GM21423 (cell line): ENCODE measurements around the gene LDB3.
A peak's percentile ranks its signal among the peaks of the same experiment; 100 is the strongest.
"Not testable (repeated sequence)": the region's sequence is repeated elsewhere in the genome, so short reads cannot be mapped to it uniquely, and the experiment has no call there.

Source experiments
- ATAC-seq: cut with Tn5 transposase; IDR thresholded peaks from one replicate; pipeline ENCODE4 v1.9.1; 2021; ENCODE audit warnings: mild to moderate bottlenecking, moderate library complexity; ENCODE audit not compliant: unreplicated experiment

The LDB3 gene

DNA sequence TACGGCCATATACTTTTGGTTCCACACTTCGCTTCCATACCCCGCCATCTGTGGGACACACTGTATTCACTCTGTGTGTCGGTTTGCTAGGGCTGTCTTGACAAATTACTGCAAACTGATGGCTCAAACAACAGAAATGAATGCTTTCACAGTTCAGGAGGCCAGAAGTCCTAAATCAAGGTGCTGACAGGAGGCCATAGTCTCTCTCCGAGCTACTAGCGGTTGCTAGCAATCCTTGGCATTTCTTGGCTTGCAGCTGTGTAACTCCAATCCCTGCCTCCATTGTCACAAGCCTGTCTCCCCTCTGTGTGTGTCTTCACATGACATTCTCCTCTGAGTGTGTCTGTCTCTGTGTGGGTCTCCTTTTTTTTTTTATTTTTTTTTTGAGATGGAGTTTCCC lies 59.2 kb downstream of the LDB3 start:
- no peak for ATAC-seq

DNA sequence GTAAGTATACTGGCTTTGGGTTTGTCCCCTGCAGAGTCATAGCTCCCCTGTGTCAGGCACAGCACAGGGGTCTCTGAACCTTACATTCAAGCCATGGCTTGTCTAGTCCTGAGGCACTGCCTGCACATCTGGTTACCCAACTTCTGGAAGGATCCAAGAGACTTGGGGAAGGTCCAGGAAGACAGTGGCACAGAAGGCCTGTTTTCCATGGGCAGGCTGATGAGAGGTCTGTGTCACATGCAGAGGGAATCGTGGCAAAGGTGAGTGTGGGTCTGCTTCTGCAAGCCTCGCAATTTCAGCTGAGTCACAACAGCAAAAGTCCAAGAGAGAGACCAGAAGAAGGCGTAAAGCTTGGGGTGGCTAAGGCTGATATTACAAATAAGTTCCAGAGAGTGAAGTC lies 59.7 kb downstream of the LDB3 start:
- no peak for ATAC-seq

DNA sequence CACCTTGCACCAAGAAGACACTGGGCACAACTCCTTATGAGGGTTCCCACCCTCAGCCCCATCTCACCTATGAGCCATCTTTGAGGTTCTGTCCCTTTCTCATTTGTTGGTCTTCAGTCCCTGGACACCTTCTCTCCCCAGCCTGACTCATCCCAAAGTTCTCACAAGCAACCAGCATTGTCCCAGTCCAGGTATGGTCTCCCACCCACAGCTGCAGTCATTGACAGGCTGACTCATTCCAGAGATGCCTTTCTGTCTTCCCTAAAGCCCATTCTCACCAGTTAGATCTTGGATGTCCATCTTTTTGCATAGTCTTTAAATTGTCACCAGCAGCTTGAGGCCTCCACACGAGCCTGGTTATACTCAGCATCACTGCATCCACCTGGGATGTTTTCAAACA lies 61.4 kb downstream of the LDB3 start:
- ATAC-seq, result no peak

DNA sequence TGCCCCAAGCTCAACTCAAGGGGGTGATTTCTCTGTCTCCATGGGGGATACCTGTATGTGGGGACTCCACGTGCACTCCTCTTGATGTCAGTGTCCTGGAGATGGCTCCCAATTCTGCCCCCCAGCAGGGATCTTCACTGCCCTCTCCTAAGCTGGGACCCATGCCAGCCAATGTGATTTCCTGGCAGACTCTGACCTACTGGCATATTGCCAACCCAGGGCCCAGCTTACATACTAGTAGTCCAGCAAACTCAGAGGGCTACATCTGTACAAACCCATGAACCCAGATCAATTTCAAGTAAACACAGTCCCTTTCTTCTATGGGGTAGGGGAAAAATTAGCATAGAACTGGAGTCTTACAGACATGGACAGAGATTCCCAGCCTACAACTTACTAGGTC lies 61.9 kb downstream of the LDB3 start:
- no peak for ATAC-seq

DNA sequence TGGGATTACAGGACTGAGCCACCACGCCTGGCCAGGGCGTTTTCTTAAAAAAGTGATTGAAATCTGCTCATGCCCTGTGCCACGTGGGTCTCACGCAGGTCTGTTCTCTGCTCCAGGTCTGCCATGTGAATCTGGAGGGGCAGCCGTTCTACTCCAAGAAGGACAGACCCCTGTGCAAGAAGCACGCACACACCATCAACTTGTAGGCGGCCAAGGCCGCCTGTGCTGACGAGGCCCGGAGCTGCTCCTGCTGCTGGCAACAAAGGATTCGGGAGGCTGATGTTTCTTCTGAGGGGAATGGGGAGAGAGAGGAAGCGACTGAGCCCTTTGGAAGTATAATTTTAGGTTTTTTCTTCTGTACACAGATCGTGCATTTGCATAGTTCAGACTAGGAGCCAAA lies 64.5 kb downstream of the LDB3 start:
- no peak for ATAC-seq

DNA sequence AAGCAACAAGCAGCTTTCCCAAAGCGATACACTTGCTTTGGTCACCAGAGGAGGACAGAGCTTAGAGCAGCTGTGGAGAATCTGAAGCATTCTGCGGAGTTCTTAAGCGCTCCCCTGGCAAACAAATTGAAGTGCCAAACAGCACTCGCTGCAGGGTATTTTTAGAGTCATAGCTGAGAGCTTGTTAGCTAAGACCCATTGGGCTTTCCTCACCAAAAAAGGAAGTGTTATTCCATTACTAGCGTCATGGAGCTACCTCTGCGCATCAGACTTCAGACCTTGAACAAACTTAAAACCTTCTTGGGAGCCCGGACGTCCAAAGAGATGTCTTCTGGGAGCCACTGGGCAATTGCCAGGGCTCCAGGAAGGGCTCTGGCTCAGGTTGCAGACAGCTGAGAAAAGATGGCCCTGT lies 65.0 kb downstream of the LDB3 start:
- no peak for ATAC-seq

DNA sequence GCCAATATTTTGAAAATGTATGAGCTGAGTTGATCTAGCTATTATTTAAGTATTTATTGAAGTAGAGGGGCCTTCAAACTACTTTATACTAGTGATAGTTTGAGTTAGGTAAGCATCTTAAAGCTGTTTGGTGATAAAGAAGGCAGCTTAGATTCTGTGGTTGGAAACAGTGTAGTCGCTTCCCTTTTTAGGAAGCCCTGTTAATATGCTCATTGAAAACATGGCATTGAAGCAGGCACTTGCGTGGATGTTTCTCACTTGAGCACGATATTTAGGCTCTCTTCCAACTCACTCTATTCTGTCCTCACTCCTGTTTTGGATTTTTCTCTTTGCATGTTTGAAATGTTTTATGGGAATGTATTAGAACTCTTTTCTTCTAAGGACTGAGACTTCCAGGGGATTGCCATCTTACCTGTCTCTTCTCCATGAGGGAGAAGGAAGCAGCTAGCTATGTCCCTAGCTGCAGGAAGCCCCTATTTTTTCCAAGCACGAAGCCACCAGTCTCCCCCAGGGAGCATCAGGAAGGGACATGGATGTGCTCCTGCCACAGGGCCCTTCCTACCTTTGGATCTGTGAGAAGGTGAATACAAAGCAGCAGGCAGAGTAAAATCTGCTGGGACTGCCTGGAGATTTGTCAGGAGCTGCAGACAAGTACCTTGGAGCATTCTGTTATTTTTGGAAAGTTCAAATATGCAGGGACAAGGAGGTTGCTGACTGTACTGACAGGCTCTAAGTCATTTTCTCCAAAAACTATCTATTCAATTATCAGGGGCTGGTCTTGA lies 66.1 kb downstream of the LDB3 start:
- no peak for ATAC-seq

DNA sequence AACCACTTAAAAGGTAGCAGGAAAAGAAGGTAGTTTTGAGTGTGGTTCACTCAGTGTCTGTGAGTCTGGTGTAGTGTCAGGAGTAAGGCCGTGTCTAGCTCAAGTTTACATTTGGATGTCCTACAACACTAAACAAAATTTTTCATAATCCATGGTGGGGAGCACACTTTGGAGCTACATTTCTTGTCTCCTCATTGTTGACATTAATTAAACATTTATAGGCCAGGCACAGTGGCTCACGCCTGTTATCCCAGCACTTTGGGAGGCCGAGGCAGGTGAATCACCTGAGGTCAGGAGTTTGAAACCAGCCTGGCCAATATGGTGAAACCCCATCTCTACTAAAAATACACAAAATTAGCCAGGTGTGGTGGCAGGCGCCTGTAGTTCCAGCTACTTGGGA lies 67.0 kb downstream of the LDB3 start:
- not testable (repeated sequence) for ATAC-seq

DNA sequence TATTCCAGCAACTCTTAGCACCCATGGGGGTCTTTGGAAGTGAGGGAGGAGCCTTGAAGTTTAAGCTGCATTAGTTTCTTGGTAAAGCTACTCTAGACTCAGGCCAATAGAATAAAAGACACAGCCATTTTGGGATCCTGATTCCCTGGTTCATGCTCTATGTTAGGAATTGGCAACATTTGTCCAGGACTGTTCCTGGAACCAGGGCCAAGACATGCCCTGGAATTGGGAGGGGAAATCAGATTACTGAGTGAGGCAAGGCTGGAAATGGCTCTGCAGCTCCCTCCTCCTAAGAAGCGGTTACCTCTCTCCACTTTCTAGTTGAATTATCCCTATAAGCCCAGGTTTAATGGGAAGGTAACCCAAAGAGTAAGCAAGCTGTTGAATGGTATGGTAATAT lies 73.9 kb downstream of the LDB3 start:
- no peak for ATAC-seq

DNA sequence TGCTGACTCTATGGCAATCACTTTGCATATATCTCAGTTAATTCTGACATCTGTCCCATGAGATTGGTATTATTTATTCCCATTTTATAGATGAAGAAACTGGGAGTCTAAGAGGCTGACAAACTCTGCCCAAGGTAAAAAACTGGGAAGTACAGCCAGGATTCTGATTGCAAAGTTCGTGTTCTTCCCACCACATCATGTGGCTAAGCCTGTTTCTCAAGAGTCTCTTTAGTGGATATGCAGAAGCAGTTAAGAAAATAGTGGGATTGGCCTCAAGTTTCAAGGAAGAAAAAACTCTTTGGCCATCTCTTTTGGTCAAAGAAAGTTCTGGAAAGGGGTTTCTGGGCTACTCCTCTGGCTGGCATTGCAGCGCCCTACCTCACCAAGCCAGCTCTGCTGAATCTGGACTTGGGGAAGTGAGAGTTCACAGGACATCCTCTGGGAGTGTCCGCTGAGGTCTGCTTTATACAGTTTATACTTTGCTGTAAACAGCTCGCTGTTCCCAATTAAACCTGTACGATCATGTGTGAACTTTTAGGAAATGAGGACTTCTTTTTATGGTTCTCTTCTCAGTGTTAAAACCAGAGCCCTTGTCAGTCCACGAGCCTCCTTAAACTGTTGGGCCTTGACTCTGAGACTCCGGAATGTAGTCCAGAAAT lies 75.9 kb downstream of the LDB3 start:
- ATAC-seq, result no peak

DNA sequence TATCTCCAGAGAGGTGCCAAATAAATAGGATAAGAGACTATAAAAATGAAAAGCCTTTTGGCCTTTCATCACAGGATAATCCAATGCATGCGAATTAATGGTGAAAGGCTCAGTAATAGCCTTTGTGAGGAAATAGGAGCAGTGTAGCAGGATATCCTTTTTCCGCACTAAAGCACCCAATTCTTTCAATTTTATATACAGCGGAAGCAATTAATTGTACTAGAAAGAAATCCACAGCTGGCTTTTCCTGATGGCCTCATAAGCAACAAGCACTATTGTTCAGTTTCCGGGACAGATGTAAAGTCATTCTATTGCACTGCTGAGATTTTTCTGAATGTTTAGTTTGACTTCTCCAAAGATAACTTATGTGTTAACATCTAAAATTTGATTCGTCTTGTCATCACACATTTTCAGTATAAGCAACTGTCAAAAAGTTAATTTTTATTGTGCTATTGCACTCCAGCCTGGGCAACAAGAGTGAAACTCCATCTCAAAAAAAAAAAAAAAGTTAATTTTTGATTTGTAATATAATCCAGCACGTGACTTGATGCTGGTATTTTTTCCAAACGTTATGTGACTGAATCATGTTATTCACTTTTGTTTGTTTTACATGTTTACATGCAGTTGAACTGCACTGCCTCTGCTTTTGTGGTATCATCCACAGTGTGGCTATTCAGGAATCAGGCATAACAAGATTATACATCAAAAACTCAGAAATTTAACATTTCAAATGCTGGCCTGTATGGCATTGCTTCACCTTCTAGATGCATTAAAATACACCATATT lies 79.7 kb downstream of the LDB3 start:
- no peak for ATAC-seq

DNA sequence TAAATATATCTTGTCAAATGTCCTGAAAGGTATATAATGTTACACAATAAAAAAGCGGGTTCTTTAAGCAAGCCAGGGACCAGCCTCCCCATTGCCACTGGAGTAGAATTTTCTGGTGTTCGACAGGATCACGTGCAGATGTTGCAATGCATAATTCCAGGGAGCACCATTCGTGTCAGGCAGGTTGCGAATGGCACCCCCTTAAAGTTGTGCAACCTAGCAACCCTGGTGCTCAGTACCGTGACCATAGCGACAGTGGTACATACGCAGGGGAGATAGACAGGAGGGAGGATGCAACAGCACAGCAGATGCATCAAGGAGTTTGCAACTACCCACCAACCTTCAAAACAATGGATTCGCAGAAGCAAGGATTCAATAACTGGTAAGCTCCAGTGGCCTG lies 81.5 kb downstream of the LDB3 start:
- no peak for ATAC-seq

DNA sequence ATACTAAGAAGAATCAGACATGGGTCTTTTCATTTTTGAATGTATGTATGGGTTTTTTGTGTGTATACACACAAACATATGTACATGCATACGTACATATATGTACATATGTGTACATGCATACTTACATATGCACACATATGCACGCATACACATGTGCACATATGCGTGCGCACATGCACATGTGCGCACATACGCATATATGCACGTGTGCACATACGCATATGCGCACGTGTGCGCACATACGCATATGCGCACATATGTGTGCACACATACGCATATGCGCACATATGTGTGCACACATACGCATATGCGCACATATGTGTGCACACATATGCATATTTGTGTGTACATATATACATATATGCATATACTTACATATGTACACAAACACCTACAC lies 83.2 kb downstream of the LDB3 start:
- no peak for ATAC-seq

DNA sequence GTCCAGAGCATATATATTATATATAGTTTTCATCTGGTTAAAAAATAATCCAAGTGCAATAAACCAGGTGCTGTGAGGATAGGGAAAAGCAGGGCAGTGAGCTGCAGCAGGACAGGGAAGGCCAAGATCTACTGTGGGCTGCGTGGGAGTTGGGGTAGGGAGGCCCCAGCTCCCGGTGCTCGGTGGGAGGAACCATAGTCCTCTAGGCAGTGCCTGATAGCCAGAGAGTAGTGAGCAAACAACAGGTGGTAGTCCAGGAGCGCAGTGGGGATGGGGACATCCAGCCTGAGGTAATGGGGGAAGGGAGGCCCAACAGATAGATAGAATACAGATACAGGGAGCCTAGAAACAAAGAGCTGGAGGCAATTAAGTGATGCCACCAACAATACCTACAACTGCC lies 84.0 kb downstream of the LDB3 start:
- ATAC-seq, result no peak

DNA sequence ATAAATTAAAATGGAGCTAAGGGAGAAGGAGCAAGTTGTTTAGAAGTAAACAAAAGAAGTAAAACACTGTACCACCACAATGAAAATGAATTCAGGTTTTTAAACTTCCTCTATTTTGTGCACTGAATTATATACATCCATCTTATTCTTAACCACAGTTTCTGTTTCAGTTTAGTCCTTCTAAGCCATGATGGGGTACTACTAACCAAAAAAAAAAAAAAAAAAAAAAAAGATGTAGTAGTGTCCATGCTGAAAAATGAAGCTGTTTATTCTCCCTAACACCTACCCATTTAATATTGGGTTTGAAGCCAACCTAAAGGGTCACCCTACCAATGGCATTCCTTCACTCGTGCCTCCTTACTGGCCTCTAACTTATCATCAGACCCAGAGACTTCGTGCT lies 84.7 kb downstream of the LDB3 start:
- no peak for ATAC-seq

DNA sequence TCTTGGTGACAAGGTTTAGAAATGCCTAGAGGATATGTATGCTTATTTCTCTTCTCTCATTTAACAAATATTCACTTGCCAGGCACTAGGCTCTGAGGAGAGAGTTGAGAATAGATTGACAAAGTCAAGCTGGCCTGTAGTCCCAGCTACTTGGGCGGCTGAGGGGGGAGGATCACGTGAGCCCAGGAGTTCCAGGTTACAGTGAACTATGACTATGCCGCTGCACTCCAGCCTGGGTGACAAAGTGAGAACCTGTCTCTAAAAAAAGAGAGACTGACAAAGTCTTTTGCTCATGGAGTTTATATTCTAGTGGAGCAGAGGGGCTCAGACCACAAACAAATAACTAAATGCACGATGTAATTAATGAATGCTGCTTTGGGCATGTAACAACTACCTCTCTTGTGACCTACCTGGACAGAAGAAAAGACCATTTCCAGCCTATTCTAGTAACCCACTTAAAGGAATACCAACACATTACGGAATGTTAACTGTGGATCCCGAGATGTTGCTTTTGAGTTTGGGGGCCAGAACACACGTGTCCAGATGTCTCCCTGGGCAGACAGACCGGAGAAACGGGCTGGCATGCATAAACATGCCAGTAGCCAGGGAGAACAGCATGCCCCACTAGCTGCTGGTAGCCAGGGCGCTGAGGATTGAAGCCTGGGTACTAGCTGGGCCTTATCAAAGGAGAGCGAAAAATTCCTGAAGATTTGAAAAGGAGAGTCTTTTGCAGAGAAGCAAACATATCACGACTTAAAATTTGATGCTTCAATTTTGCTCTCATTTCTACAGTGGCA lies 85.5 kb downstream of the LDB3 start:
- ATAC-seq, result no peak

DNA sequence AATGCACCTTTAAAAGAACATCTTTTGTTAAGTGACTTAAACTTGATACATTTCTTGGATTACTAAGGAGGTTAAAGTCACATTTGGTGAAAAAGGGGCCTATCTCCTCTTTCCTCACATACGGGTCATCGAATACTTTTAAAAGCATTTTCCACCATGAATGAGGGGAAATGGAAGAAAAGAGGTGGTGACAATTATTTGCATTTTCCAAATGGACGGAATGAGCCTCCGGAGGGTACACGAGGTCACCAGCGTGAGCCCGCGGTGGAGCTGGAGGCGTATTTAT lies 87.1 kb downstream of the LDB3 start:
- ATAC-seq, result peak; percentile 1

DNA sequence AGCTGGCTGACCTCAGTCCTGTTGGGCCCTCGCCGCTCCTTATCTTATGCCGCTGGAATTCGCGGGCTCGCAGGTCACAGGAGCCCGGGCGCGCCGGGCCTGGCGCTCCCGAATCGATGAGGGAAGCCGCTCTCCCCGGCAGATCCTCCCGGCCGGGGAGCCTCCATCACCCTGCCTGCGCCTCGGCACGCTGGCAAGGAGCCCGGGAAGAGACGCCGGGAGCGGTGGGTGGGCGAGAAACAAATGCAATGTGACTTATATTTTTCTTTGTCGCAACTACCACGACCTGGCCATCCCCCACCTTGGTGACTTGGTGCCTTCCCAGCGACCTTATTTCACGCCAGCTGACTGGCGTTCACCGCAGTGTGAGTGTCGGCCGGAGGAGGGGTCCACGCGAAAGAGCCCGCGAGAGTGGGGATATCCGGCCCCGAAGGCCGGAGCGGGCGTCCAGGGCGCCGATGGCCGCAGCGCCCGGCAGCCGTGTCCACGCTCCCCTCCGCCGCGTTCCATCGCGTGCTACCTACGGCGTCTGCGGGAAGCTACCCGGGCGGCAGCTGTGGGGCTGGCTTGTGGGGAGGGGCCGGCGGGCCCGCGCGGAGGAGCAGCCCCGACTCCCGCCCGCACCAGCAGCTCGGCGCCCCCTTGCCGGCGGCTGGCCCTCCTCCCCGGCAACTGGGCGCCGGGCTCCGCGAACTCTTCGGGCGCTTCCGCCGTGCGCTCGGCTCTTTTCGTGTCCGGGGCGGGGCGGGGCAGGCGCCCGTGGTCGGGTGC lies 87.6 kb downstream of the LDB3 start:
- ATAC-seq, result peak; percentile 76

DNA sequence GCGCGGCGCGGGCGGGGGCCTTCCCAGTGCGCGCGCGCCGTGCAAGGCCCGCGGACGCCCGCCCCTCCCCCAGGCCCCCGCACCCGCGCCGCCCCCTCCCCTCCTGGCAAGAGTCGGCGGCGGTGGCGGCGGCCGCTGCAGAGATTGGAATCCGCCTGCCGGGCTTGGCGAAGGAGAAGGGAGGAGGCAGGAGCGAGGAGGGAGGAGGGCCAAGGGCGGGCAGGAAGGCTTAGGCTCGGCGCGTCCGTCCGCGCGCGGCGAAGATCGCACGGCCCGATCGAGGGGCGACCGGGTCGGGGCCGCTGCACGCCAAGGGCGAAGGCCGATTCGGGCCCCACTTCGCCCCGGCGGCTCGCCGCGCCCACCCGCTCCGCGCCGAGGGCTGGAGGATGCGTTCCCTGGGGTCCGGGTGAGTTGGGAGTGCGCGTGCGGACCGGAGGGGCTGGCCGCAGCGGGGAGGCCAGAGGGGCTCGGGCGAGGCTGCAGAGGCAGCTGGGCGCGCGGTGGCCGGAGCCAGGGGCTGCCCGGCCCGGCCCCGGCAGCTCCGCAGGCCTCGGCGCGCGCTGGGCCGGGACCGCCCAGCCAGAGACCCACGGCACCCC lies 88.3 kb downstream of the LDB3 start, which contains the start of gene BMPR1A:
Gene BMPR1A (plus strand): TSS at position 109 of the 602 bp plus-strand sequence. CDS start 119,400 bp downstream, outside the sequence.
- ATAC-seq, result peak; percentile 33
